ENCODE measurements around the gene DKK1. TPM values are rescaled to one million over a fixed set of nuclear protein-coding genes. Genes with fewer than 3 reads are reported as not detected.

Gene DKK1, protein sequence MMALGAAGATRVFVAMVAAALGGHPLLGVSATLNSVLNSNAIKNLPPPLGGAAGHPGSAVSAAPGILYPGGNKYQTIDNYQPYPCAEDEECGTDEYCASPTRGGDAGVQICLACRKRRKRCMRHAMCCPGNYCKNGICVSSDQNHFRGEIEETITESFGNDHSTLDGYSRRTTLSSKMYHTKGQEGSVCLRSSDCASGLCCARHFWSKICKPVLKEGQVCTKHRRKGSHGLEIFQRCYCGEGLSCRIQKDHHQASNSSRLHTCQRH
- 5.7 TPM for total RNA-seq

DNA sequence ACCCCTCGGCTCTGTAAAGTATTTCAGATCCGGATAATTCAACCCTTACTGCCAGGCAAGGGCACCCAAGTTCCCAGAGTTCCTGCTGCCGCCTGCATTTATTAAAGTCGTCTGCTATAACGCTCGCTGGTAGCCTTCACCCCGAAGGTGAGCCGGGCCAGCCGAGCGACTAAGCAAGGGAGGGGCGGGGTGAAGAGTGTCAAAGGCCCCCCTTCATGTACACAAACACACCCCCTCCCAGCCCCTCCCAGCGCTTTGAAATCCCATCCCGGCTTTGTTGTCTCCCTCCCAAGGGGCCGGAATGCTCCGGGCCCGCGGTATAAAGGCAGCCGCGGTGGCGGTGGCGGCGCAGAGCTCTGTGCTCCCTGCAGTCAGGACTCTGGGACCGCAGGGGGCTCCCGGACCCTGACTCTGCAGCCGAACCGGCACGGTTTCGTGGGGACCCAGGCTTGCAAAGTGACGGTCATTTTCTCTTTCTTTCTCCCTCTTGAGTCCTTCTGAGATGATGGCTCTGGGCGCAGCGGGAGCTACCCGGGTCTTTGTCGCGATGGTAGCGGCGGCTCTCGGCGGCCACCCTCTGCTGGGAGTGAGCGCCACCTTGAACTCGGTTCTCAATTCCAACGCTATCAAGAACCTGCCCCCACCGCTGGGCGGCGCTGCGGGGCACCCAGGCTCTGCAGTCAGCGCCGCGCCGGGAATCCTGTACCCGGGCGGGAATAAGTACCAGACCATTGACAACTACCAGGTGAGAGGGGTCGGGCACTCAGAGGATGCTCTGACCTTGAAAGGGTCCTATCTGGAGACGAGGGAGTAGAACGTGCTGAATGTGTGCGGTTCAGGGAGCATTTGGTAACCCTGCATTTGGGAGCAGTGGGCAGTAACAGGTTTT is at the start of gene DKK1:
DKK1 (plus strand) TSS at position 349 of the 889 bp plus-strand sequence; CDS start at position 503, 154 bp downstream.

